Glomerular endothelial cell (primary cell): ENCODE data around the gene SULF2. TPM values are rescaled to one million over a fixed set of nuclear protein-coding genes. Genes with fewer than 3 reads are reported as not detected.
"Not testable (repeated sequence)": the region's sequence is repeated elsewhere in the genome, so short reads cannot be mapped to it uniquely, and the experiment has no call there.

ENCODE experiments used
- DNase-seq: peaks from one replicate; pipeline ENCODE4 v3.0.0-alpha.2; 2011; ENCODE audit warnings: low read depth, low spot score; ENCODE audit errors: extremely low read depth
- total RNA-seq: library from RNA; depleted of rRNA; stranded (reverse); fragments of >200 nt; gene quantifications from 2 replicates; pipeline ENCODE4 v1.2.3, GENCODE V29; 2015

SULF2 gene
- total RNA-seq, 1 donor from 2014 or later, result 1,185 TPM

- DNase-seq, result no peak
Observed at GRCh38 chr20:47805951-47806350, 20.7 kb upstream of the SULF2 start.

GRCh38 chr20:47804972-47805371 is 19.7 kb upstream of the SULF2 start:
- not testable (repeated sequence) for DNase-seq

DNA sequence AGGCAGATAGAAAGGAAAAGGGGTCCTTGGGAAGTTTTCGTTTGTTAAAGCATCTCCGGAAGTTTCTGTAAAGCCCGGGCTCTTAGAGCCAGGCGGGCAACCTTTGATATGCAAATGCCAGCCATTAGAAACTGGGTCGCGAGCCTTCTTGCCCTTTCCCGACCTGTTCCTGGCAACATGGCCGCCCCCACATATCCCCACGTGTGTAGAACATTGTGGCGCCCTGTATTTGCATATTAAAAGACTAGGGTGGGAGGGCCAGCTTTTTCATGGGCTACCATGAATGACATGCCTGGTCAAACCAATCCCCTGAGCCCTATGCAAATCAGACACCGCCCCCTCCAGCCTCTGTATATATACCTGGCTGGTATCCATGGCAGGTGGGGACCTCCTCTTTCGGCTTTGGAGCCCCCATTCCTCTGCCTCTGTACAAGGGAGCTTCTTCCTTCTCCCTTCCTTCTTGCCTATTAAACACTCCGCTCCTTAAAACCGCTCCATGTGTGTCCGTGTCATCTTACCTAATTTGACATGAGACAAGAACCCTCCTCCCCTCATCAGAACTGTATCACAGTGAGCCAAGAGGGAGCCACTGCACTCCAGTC is 19.0 kb upstream of the SULF2 start:
- not testable (repeated sequence) for DNase-seq

- no peak for DNase-seq
Observed at GRCh38 chr20:47802975-47803374, 17.7 kb upstream of the SULF2 start.

DNA sequence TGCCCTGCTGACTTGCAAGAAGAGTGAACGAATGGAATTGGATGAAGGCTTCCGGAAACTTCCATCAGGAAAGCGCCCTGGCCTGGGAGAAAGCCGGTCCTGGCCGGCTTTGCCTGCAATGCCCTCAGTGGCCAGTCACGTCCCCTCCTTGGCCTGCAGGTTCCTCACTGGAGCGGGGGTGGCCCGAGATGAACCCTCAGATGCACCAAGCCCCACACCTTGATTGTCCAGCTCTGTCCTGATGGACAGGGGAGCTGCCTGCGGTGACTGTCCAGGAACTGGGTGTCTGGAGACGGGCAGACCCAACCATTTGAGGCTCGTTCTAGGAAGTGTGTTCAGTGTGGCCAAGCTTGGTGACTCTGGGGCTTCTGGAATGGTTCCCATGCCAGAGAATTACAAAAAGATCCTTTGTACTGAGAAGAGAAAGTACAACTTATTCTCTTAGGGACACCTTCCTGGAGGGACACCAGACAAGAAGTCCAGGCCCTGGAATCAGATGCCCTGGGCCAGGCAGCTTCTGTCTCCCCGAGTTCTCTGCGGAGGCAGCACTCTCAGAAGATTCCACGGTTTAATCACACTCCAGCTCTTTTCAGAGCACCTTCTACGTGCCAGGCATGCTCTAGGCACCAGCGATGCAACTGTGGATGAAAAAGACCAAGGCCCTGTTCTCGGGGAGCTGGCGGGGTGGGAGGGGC is 17.1 kb upstream of the SULF2 start:
- DNase-seq, result no peak

DNA sequence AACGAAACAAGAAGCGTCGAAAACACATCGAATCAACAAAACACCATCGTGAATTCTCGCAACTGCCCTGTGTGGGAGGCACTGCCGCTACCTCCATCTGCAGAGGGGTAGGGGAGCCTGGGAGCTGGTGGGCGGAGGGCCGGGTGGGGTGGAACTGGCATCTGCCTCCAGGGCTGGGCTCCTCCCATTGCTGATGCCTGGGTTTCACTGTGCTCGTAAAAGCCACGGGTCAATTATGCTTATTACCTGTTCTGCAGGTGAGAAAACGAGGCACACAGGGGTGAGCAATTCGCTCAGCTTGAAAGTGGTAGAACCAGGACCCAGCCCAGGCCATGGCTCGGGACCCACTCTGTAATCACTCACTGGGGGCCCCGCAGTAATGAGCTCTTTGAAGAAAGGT is 16.5 kb upstream of the SULF2 start:
- DNase-seq, result no peak

DNA sequence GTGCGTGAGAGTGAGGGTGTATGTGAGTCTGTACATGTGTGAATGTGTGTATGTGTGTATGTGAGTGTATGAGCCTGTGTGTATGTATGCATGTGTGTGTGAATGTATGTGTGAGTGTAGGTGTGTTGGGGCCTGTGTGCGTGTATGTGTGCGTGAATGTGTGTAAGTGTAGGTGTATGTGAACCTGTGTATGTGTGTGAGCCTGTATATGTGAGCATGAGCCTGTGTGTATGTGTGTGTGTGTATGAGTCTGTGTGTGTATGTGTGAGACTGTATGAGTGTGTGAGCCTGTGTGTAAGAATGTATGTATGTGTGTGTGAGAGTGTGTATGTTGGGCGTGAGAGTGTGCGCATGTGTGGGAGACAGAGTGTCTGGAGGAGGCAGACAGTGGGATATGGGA is 15.8 kb upstream of the SULF2 start:
- DNase-seq, result no peak

- DNase-seq, result no peak
Observed at GRCh38 chr20:47800623-47801022, 15.3 kb upstream of the SULF2 start.

DNA sequence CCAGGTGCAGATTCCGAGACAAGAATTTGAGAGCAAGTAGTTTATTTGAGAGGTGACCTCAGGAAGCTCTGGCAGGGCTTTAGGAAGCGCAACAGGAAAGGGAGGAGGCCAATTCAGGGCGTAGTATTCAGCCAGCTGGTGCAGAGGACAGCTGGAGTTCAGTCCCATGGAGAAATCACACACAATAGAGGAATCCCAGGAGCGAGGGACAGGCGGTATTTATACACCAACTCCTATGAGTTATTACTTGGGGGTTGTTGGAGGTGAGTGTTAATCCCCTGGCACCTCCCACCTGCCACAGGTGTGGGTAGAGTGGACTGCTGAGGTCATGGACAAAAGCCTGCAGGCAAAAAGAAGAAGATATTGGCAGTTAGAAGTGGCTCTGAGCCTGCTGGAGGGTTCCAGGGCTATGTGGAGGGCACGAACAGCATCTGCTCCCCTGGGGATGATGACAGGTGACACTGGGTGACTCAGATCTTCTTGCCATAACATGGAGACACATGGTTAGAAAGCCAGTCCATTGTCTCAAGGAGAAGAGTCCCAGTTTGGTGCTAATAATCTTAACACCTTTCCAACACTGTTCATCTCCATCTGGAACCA is 13.9 kb upstream of the SULF2 start:
- DNase-seq, result no peak

DNA sequence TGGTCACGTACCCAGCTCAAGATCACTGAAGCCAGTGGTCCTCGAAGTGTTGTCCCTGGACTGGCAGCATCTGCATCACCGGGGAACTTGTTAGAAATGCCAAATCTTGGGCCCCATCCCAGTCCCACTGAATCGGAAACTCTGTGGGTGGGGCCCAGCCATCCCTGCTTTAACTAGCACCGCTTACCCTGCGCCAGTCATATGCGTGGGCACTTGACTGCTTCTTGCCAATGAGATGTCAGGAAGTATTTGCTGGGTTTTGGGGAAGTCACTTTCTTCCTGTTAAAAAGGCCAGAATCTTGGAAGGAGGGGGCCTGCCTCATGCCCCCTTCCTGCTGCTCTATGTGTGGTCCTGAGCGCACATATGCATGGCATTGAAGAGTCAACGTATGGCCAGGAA is 11.7 kb upstream of the SULF2 start:
- no peak for DNase-seq

DNA sequence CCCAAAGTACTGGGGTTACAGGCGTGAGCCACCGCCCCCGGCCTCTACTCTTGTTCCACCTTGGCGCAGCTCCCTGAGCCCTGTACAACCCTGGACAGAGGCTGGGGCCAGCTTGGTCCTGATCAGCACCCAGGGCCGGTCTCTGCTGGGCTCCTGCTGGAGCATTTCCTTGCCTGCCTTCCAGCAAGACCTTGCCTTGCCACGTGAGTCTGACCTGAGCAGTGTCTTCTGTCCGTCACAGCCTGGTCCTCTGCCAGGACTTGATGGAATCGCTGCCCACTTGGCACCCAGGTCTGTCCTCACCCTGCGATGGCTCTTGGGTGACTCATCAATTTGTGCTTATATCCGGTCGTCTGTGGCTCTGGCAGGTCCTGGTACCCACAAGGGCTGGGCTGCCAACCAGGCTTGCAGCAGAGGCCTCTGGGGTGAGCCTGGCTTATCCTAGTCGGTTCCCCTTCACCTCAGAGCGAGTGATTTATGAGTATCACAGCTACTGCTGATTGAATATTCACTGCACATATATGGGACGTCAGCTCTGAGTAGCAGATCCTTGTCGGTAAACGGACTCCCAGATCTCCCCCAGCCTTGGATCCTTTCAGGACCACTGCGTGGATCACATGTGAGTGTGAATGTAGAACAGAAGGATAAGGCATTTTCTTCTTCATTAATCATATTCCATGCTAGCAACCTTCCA is 10.1 kb upstream of the SULF2 start:
- DNase-seq, result no peak

DNA sequence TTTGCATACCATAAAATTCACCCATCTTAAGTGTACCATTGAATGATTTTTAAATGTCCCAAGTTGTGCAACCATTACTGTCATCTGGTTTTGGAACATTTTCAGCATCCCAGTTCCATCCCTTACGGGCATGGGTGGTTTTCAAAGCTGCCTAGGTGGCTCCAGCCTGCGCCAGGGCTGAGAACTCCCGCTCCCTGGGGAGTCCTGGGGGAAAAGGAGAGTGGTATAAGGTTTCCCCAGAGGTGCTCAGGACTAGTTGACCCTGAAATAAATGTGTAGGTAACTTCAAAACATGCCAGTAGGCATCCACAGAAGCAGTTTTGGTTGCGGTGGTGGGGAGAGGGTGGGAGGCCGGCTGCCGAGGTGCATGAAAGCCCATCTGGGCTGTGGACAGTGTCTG is 9.0 kb upstream of the SULF2 start:
- DNase-seq, result not testable (repeated sequence)

DNA sequence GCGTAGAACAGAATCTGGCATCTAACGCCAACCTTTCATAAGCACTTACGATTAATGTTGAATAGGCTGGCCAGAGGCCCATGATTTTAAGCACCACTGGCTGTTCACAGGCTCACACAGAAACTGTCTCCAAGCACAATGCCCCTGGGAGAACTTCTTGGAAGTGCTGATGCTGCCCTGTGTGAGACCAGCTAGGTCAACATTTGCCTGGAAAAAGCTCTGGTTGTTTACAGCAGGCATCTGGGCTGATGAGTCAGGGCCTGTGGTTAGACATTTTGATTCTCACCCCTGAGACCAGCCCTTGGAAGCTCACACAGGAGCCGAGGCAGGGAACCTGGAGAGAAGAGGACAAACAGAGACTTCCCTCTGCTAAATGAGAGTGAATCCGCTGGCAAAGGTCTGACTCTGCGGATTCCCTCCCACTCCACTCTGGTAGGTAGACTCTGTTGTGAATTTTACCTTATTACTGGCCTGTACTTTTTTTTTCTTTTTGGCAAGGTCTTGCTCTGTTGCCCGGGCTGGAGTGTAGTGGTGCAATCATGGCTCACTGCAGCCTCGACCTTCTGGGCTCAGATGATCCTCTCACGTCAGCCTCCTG is 6.8 kb upstream of the SULF2 start:
- no peak for DNase-seq

DNA sequence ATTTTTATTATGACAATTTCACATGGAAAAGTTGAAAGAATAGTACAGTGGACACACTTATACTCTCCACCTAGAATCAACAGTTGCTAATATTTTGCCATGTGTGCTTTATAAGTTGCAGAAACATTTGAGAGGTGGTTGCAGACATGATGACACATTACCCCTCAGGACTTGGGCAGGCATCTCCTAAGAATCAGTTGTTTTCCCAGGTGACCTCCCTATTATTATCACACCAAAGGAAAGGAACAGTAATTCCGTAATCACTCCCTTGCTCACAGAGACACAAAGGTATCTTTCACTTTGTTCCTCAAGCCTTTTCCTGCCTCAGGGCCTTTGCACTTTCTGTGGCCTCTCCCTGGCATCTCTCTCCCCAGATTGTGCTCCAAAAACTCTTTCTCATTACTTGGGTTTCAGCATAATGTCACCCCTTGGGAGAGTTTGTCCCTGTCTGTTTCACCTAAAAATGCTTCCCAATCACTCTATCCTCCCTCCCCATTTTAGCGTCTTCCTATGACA is 5.9 kb upstream of the SULF2 start:
- DNase-seq, result no peak

- DNase-seq, result no peak
Observed at GRCh38 chr20:47790580-47790965, 5.3 kb upstream of the SULF2 start.

DNA sequence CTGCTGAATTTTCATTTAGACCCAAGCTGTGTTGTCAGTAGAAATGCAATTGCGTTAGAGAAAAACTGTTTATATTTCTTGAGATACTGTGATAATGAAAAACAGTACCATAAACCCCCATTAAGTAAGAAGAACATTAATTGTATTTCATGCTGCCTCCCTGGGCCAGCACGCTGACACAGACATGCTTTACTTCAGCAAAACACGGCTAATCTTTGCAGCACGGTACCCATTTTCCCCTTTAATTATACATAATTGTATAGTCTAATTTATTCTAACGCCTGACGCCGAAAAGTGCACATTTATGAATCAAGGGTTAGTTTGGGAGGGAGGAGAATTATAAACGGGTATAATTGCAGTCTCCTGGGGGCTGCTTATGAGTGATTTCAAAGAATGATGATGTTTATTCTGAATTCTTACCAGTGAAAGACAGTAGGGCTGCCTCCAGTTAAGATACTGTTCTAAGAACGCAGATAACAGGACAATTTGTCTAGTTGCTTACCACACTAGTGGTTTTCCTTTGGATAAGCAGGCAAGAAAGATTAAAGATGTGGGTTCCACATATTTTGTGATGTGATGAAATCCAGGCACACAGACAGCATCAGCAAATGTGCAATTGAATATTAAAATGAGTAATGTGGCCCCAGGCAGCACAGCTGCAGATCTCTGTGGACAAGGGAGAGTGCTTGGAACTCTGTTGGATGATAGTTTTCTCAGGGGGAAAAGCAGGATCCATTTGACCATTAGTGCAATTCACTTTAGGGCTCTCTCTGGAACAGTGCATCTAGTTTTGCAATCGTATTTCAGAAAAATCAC is 4.7 kb upstream of the SULF2 start:
- DNase-seq, result no peak

GRCh38 chr20:47789081-47789763 is 3.9 kb upstream of the SULF2 start:
- DNase-seq, result no peak

DNA sequence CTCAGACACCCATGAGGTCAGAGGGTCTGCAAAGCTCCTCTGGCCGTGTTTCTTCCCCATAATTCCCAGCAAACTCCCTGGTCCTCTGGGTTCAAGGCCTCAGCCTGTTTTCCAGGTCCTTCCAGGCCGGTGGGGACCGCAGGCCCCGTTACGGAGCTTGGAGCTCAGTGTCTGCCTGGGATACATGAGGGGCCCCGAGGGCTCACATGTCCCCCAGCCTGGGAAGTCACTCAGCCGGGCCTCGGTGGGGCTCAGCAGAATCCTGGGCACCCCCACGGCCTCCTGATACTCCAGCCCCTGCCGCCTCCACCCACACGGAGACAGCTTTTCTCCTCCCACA is 3.4 kb upstream of the SULF2 start:
- no peak for DNase-seq

DNA sequence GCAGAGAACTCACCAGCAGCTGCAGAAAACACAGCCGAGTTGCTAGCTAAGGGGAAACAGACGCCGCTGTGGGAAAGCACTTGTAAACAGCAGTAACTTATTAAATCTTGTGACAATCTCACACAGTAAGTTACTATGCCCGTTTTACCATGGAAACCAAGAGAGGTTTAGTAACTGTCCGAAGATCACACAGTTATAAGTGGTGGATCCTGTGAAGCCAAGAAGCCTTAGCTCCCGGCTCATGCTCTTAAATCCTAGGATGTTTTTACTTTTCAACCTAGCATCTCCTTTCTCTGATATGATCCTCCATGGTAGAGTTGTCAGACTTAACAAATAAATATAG is 1.5 kb upstream of the SULF2 start:
- no peak for DNase-seq
